Type B pancreatic cell (in vitro differentiated cells): Measurements from ENCODE around the gene NCKAP5L. TPM values are rescaled to one million over a fixed set of nuclear protein-coding genes. Genes with fewer than 3 reads are reported as not detected.

Experiments
- DNase-seq: peaks from one replicate; pipeline ENCODE4 v3.0.0; 2021; ENCODE audit warnings: mixed read lengths; ENCODE audit not compliant: unreplicated experiment; ENCODE audit errors: extremely low spot score
- H3K27ac Mint-ChIP-seq: 2 replicates; pipeline ENCODE4 v1.8.0; 2021; ENCODE audit warnings: mild to moderate bottlenecking, mixed read lengths
- H3K27me3 Mint-ChIP-seq: 2 replicates; pipeline ENCODE4 v1.8.0; 2021; ENCODE audit warnings: mixed read lengths
- H3K36me3 Mint-ChIP-seq: 2 replicates; pipeline ENCODE4 v1.8.0; 2021; ENCODE audit warnings: mixed read lengths
- H3K4me1 Mint-ChIP-seq: one replicate; pipeline ENCODE4 v1.8.0; 2021; ENCODE audit warnings: mixed read lengths; ENCODE audit not compliant: unreplicated experiment
- H3K4me3 Mint-ChIP-seq: 2 replicates; pipeline ENCODE4 v1.8.0; 2021; ENCODE audit warnings: mild to moderate bottlenecking, mixed read lengths
- H3K9me3 Mint-ChIP-seq: 2 replicates; pipeline ENCODE4 v1.8.0; 2021; ENCODE audit warnings: mixed read lengths
- CTCF ChIP-seq: fragments of 200-600 bp; sonication (generic); conservative IDR thresholded peaks from 2 replicates; pipeline ENCODE4 v1.5.0; 2021; ENCODE audit warnings: antibody characterized with exemption, mild to moderate bottlenecking
- long read RNA-seq: library from polyadenylated mRNA; unstranded; transcript quantifications from one replicate; pipeline ENCODE4 v2.0.0, GENCODE V29; 2020
- total RNA-seq: library from RNA; stranded (reverse); gene quantifications from 2 replicates; pipeline ENCODE4 v1.2.1, GENCODE V29; 2021; ENCODE audit warnings: low replicate concordance

NCKAP5L gene
- 9.7 and 28.8 TPM in 2 replicates for total RNA-seq
- long read RNA-seq, partial matches to known transcripts, result 0 of 2 reads
- long read RNA-seq, other reads (novel, unspliced or antisense), result 2 of 2 reads

GRCh38 chr12:49828133-49829091, at the start of gene NCKAP5L:
NCKAP5L (minus strand) TSS chr12:49828413; CDS start chr12:49804044, 24,369 bp downstream.
- Mint-ChIP-seq H3K4me3 (peak within 1 kb of the TSS; percentile 93), H3K9me3 (no peaks in the 10 kb centered on the region), H3K27ac (peak within 1 kb of the TSS; percentile 90), H3K4me1 (peaks cover 30% of the 10 kb centered on the region), H3K36me3 (no peaks in the 10 kb centered on the region), H3K27me3 (no peaks in the 10 kb centered on the region)
- TF ChIP-seq CTCF, result no peak
- peak; percentile 98 for DNase-seq

GRCh38 chr12:49877066-49877465, 48.9 kb upstream of the NCKAP5L start:
- no peak for DNase-seq
- H3K9me3 Mint-ChIP-seq, result peaks cover 4% of the 10 kb centered on the region

GRCh38 chr12:49876070-49876469, 47.9 kb upstream of the NCKAP5L start:
- no peak for TF ChIP-seq CTCF
- H3K27ac Mint-ChIP-seq, result no peak overlapping the region
- no peak for DNase-seq
- no peaks in the 10 kb centered on the region for H3K27me3 Mint-ChIP-seq
- H3K36me3 Mint-ChIP-seq, result peaks cover 4% of the 10 kb centered on the region
- H3K4me3 Mint-ChIP-seq, result no peak overlapping the region
- H3K4me1 Mint-ChIP-seq, result no peaks in the 10 kb centered on the region
- H3K9me3 Mint-ChIP-seq, result peaks cover 4% of the 10 kb centered on the region

More at GRCh38 chr12:49877066-49877465, 48.9 kb upstream of the NCKAP5L start:
- no peak for TF ChIP-seq CTCF
- Mint-ChIP-seq H3K4me3 (no peak overlapping the region), H3K4me1 (no peaks in the 10 kb centered on the region), H3K27me3 (no peaks in the 10 kb centered on the region), H3K27ac (no peak overlapping the region), H3K36me3 (peaks cover 4% of the 10 kb centered on the region)

GRCh38 chr12:49875115-49875720, 47.0 kb upstream of the NCKAP5L start:
- H3K27me3 Mint-ChIP-seq, result no peaks in the 10 kb centered on the region
- peaks cover 4% of the 10 kb centered on the region for H3K36me3 Mint-ChIP-seq

More at GRCh38 chr12:49875115-49875720, 47.0 kb upstream of the NCKAP5L start:
- TF ChIP-seq CTCF, result no peak
- H3K27ac Mint-ChIP-seq, result no peak overlapping the region
- no peak overlapping the region for H3K4me3 Mint-ChIP-seq
- no peak for DNase-seq
- no peaks in the 10 kb centered on the region for H3K4me1 Mint-ChIP-seq
- peaks cover 4% of the 10 kb centered on the region for H3K9me3 Mint-ChIP-seq
